GM15510 (cell line): ENCODE results near the gene BDNF.

Experiments used
- POLR2A ChIP-seq: IDR thresholded peaks from 3 replicates; pipeline ENCODE4 v1.6.1; 2011; ENCODE audit warnings: borderline replicate concordance; ENCODE audit not compliant: insufficient read length; ENCODE audit errors: extremely low read depth

BDNF gene

DNA sequence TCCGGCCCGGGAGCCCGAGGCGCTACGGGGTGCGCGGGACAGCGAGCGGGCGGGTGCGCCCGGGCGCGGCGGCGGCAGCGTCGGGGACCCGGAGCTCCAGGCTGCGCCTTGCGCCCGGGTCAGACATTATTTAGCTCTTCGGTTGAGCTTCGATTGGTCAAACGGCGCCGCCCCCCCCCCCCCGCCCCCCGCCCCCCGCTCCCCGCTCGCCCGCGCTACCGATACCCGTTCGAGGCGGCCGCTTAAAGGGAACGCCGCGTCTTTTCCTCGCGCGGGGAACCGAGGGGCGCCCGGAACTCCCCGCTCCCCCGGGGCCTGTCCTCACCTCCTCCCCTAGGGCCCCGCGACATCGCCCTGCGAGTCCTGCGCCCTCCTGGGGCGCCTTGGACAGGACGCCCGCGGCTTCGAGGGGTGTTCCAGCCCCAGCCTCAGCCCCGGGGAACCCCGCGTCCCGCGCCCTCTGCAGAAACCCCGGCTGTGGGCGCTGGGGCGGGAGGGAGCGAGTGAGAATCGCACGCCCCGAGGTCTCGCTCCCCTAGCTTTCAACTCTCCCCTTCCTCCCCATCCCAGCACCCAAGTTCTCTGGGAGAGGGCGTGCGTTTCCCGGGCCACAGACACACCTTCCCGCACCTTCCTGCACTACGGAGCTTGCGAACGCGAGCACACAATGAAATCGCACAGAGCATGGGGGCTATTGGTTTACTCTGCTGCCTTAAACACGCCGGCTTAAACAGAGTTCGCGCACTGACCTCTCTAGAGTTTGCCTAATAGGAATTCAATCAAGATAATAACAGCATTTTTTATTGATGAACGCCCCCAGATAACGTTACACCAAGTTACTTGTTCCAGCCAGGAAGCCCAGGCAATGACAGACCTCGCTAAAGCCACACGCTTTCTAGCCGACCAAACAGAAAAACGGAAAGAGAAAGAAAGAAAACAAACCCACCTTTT is at the start of gene BDNF:
TSS of gene BDNF (minus strand) at position 105 of the 951 bp plus-strand sequence. CDS start 41,891 bp downstream, outside the sequence.
- TF ChIP-seq POLR2A = no peak

DNA sequence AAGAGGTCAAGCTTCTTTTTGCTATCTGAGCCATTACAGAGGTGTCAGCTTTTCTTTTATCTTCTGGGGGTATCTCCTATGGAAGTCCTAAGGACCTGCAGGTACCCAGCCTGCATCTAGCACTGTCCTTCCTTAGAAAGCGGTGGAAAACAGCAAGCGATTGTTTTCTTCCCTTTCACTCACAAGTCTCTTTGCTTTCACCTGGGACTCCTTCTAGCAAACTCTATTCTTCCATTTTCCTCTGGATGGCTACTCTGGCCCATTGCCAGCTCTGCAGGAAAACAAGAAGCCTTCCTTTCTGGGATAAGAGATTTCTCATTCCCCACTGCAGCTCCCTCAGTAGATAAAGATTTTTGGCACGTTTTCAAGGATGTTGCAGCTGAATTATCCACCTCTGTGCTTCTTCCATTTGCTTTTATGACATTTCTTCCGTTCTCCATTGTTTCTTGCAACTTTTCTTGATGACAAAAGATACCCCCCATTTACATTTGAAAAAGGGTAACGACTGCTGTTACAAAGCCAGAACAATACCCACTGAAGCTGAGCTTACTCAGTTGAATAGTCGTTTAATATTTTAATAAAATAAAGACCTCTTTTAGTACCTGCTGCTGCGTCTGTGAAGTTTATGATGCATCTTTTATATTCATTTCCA is 40.2 kb upstream of the BDNF start:
- TF ChIP-seq POLR2A = no peak

DNA sequence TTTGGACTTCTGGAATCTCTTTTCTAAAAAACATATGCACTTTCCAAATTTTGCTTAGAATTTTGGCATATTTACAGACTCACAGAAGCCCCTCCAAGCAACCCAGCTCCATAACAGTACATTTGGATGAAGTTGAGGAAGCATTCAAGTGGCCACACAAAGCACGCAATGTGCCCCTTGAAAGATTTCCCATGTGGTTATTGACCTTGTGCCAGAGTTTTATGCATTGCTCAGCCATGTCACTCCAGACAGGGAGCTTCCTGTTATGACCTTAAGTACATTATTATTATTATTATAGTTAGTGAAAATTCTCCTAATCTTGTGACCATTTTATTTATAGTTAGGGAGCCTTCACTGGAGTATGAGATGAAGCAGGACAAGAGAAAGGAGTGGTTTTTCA is 35.0 kb upstream of the BDNF start:
- no peak for TF ChIP-seq POLR2A

DNA sequence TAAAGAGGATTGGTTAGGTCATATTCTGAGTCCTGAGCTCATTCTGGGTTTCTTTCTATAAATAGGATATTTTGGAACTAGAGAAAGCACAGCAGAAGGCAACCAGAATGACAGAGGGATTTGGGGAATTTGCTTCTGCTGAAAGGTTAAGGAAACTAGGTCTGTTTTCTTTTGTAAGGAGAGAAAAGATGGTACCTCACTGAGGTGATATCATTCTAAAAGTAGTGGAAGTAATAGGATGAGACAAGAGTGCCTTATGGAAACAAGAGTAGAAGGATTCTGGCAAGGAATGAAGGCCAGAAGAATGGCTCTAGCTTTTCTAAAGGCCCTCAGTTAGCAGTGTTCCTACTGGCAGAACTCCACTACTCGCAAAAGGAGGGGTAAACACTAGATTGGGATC is 26.7 kb upstream of the BDNF start:
- TF ChIP-seq POLR2A = no peak

DNA sequence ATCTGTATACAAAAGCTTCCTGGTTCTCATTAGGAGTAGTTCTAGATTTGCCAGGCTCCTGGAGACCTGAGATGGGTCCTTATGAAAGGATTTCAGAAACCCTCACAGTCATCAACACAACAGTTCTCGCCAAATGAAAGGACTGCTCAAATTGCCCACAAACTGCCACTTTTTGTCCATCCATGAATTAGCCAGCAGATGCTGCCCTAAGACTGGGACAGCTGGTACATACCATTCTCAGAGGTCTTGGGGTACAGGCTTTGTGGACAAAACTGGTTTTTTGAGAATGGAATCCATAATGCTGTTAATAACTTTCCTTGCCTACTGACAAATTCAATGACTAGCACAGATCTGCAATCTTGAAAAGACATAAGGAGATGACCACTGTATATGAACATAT is 23.4 kb upstream of the BDNF start:
- no peak for TF ChIP-seq POLR2A

DNA sequence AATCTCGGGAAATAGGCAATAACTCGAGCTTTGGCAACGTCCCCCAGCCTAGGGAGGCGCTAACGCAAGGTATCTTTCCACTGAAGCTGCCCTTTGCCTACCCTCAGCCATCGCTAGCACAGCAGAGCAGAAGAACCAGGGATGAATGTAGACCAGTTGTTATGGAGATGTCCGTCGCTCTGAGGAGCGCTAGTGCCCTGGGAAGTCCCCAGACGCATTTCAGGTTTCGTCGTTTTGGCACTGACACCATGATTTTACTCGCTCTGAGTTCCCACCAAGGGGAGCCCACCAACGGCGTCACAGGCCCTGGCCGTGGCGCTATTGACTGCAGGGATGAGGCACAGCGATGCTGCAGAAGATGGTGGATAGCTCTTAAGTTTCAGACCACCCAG is 22.7 kb upstream of the BDNF start:
- TF ChIP-seq POLR2A = no peak

DNA sequence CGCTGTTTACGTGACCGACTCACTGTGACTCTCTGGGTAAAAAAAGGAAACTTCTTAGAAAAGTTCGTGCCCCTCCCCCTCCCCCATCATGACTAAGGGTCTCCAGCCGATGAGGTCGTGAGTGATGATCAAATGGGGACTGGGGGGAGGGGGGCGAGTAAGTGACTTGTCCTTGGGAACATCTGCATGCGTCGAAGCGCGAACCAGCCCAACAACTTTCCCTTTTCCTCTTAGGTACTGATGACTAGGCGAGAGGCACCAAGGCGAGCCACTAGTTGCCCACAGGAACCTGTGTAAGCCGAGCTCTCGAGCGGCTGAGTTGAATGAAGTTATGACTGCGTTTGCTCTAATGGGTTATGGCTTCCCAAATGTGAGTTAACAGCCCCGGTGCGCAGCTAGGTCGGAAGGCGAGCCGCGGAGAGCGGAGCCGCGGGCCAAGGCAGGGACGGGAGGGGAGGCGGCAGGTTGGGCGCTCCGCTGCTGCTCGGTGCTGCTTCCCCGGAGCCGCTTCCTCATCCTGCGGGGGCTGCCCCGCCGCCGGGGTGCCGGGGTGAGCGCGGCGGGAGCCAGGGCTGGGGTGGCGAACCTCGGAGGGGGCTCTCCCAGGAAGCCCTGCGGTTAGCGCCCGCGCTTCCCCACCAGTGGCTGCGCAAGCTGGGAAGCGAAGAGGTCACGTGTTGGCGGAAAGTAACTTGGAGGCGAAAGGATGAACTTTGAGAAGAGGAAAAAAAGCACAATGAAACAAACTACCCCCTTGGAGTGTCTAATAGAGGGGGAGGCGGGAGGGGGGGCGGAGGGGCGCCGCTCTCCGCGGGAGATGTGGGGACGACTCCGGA is 22.1 kb upstream of the BDNF start:
- no peak for TF ChIP-seq POLR2A

DNA sequence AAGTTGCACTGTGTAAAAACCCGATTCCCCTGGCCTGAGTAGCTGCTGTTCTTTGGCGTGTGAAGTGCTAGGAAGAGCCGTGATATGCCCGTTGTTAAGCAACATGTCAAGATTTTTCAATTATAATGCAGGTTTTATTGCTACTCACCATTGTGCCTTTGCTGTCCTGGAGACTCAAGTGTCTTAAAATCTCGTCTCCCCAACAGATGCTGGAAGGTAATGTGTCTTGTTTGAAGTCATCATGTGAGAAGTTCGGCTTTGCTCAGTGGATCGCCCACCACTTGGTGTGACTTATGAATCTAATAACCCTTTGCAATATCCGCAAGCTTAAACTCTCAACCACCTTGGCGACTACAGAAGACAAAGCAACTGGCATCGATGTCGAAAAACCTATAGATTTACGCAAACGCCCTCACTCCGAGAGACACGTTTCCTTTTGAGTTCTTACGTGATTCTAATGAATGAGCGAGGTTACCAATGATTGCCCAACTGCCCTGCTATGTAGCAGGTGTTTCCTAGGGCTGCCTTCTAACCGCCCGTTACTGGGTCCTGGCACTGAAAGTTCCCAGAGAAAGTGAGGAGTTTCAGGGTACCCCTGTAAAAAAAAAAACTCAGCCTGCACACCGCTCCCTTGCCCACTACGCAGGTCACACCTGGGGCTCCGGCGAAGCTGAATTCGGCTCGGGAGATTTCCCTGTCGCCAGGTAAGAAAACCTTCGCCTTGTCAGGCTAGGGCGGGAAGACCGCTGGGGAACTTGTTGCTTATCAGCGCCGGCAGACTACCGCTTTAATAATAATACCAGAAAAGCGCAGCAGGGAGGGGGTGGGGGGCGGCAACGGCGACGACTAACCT is 21.2 kb upstream of the BDNF start:
- TF ChIP-seq POLR2A = no peak

DNA sequence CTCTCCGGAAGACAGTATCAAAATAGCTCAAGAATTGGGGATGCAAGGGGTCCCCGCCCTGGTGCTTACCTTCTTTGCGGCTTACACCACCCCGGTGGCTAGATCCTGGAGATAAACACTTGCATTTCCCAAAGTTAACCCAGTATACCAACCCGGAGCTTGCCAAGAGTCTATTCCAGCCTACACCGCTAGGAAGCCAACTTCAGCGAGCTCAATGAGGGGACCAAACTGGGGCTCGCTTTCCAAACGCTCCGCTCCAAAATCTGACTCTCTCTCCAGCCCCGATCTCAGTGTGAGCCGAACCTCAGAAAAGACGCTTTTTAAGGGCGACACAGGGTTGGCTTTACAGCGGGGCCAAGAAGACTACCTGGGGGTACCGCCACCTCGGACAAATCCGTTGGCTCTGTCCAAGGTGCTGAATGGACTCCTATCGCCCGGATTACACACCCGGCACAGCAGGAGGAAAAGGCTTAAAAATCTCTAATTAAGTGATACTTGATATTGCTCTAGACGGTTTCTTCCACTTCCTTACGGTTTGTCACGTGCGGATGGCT is 20.1 kb upstream of the BDNF start:
- no peak for TF ChIP-seq POLR2A

DNA sequence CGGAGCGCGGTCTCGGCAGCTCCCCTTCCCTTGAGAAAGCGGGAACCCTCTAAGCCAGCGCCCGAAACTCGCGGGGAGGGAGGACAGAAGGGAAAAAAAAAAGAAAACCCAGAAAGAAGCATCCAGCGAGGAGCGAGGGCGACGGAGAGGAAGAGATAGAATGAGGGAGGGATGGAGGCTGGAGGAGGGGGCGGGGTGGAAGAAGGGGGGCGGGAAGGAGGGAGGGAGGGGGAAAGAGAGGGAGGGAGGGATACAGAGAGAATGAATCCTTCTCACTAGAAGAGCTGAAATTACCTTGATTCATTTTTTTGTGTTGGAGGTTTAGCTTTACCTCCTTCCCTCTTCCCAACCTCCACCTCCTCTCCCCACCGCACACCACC is 19.3 kb upstream of the BDNF start:
- TF ChIP-seq POLR2A = no peak

DNA sequence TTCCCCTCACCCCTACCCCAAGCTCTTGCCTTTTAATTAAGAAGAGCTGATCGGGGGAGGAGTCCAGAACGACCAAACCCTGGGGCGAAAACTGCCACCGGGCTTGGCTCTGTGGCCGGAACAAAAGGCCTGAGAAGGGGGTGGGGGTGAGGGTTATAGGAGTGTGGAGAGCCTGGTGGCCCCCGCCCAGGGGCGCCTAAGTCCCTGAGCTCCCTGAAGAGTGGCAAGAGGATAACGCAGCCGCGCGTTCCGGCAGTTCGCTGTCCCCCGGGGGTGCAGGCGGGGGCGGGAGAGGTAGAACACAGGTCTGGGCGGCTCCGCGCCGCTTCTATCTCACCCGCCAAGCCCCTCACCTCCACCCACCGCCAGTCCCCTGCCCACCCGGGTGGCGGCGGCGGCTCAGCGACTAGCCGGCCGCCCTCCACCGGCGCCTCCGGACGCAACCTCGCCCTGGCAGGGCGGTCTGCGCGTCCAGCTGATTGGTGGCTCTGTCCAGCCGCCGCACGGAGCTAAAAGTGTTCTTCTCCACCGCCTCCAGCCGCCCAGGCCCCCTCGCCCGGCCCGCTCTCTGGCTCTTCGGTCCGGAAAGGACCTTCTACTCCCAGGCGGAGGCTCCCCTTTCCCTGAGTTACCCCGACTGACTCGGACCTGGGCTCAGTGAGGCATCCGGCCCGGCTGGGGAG is 18.7 kb upstream of the BDNF start:
- no peak for TF ChIP-seq POLR2A

DNA sequence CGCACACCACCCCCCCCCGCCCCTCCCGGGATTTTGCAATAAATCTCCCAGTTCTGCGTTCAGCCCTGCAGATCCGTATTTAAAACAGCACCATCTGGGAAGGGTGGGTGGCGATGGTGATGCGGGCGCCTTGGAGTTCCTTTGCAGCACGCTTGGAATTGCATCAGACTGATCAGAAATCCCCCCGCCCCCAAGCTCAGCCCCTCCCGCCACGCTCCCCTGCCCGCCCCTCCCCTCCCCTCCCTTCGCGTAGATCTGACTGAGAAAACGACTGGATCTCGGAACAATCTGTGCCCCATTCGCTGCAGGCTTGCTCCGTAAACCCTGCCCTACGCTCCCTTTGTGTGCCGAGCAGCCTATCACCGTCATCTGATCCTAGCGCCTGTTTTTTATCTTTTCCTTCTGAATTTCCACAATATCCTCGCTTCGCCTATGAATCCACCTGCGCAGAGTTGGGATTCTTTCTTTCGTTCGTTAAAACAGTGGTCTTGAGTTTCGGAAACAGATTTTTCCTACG is 18.1 kb upstream of the BDNF start:
- TF ChIP-seq POLR2A = no peak

DNA sequence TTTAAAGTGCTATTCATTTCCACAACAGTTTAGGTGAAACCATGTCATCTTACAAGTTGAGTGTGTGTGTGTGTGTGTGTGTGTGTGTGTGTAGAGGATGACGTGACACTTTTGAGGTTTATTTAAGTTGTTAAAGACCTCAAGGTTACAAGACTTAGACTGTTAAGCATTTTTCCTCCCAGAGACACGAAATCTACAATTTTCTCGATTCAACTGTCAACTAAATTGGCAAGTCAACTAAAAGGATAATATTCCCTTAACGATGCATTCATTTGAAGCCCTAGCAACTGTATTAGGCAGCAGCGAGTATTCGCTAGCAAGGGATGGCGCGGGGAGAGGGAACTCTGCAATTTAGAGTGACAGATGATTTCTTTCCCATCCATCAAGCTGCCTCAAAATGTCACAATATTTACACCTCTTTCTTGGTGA is 17.6 kb upstream of the BDNF start:
- TF ChIP-seq POLR2A = no peak
